CD4-positive, alpha-beta T cell treated with Interleukin-15 for 1 hour (primary cell): ENCODE measurements around the gene ADD2.

Experiments used
- DNase-seq: peaks from one replicate; pipeline ENCODE4 v3.0.0-alpha.2; 2020

The ADD2 gene

GRCh38 chr2:70697603-70698383, 70.2 kb downstream of the ADD2 start:
- no peak for DNase-seq

- DNase-seq = no peak
Observed at GRCh38 chr2:70696142-70696541, 71.9 kb downstream of the ADD2 start.

GRCh38 chr2:70692256-70692655, 75.7 kb downstream of the ADD2 start:
- DNase-seq = no peak

GRCh38 chr2:70691497-70692140, 76.4 kb downstream of the ADD2 start:
- no peak for DNase-seq

GRCh38 chr2:70690846-70691245, 77.2 kb downstream of the ADD2 start:
- no peak for DNase-seq

GRCh38 chr2:70688427-70688826, 79.6 kb downstream of the ADD2 start:
- DNase-seq = no peak

- DNase-seq = no peak
Observed at GRCh38 chr2:70687461-70687795, 80.6 kb downstream of the ADD2 start.

GRCh38 chr2:70686577-70687460, 81.2 kb downstream of the ADD2 start:
- DNase-seq = peak; percentile 42

- no peak for DNase-seq
Observed at GRCh38 chr2:70685771-70686171, 82.2 kb downstream of the ADD2 start.

GRCh38 chr2:70684846-70685622, 83.0 kb downstream of the ADD2 start:
- no peak for DNase-seq

- no peak for DNase-seq
Observed at GRCh38 chr2:70683455-70683854, 84.5 kb downstream of the ADD2 start.

GRCh38 chr2:70680735-70681134, 87.3 kb downstream of the ADD2 start:
- DNase-seq = no peak

GRCh38 chr2:70679259-70679658, 88.7 kb downstream of the ADD2 start:
- no peak for DNase-seq

GRCh38 chr2:70678576-70679143, 89.3 kb downstream of the ADD2 start:
- no peak for DNase-seq

GRCh38 chr2:70676301-70677035, 91.5 kb downstream of the ADD2 start:
- DNase-seq = no peak

GRCh38 chr2:70675862-70676261, 92.1 kb downstream of the ADD2 start:
- no peak for DNase-seq

GRCh38 chr2:70674636-70675430, 93.2 kb downstream of the ADD2 start:
- DNase-seq = no peak

GRCh38 chr2:70673041-70673647, 94.9 kb downstream of the ADD2 start:
- DNase-seq = no peak

- no peak for DNase-seq
Observed at GRCh38 chr2:70671092-70671675, 96.8 kb downstream of the ADD2 start.

GRCh38 chr2:70670626-70671025, 97.4 kb downstream of the ADD2 start:
- no peak for DNase-seq
